ENCODE data around the gene UBE2R2. TPM values are rescaled to one million over a fixed set of nuclear protein-coding genes. Genes with fewer than 3 reads are reported as not detected.
"Not testable (repeated sequence)": the region's sequence is repeated elsewhere in the genome, so short reads cannot be mapped to it uniquely, and the experiment has no call there.

UBE2R2 gene
- total and polyA plus RNA-seq, 10 donors, result 15.2 to 48.5 (median 39.9) TPM

DNA sequence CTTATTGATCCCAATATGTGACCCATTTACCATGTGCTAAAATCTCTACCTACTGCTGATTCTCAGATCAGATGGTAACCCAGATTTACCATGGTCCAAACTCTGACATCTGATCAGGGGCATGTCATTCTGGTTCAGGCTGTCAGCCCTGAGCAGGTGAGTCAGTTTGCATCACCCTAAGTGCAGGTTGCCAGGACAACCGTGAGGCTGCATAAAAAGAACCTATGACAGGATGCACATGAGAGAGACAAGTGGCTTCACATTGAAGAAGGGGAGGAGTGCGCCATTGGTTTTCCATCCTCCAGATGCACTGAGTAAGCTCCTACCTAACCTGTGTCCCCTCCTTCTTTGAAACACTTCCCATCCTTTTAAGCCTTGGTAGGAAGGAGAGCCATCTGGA, 22.4 kb upstream of the UBE2R2 start:
- peaks cover 0 to 9% (median 0%) of the 10 kb centered on the region in 8 donors for H3K9me3 ChIP-seq
- H3K27ac ChIP-seq, result no peak overlapping the region
- H3K4me1 ChIP-seq, result no peaks in the 10 kb centered on the region
- DNase-seq, result no peak
- TF ChIP-seq POLR2A (IDR thresholded peaks at IDR 0.05) (no peak), POLR2AphosphoS5 (IDR thresholded peaks at IDR 0.05) (no peak)
- TF ChIP-seq, protein P1, sequence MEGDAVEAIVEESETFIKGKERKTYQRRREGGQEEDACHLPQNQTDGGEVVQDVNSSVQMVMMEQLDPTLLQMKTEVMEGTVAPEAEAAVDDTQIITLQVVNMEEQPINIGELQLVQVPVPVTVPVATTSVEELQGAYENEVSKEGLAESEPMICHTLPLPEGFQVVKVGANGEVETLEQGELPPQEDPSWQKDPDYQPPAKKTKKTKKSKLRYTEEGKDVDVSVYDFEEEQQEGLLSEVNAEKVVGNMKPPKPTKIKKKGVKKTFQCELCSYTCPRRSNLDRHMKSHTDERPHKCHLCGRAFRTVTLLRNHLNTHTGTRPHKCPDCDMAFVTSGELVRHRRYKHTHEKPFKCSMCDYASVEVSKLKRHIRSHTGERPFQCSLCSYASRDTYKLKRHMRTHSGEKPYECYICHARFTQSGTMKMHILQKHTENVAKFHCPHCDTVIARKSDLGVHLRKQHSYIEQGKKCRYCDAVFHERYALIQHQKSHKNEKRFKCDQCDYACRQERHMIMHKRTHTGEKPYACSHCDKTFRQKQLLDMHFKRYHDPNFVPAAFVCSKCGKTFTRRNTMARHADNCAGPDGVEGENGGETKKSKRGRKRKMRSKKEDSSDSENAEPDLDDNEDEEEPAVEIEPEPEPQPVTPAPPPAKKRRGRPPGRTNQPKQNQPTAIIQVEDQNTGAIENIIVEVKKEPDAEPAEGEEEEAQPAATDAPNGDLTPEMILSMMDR (IDR thresholded peaks at IDR 0.05 in 8 of 11, conservative IDR thresholded peaks at IDR 0.05 in 3 of 11), result no peak
- no peaks in the 10 kb centered on the region for H3K36me3 ChIP-seq
- WGBS, 5 donors, result 65 to 95% (median 86%) methylated on average over 2 of the region's 2 CpGs
- H3K4me3 ChIP-seq, result no peak overlapping the region
- intact Hi-C loops (cut with DNase I; ENCODE audit: low total_unique reads), result no loop called here
- H3K27me3 ChIP-seq (replicated peaks in 1 of 7), result peaks cover 0 to 17% (median 0%) of the 10 kb centered on the region in 7 donors

DNA sequence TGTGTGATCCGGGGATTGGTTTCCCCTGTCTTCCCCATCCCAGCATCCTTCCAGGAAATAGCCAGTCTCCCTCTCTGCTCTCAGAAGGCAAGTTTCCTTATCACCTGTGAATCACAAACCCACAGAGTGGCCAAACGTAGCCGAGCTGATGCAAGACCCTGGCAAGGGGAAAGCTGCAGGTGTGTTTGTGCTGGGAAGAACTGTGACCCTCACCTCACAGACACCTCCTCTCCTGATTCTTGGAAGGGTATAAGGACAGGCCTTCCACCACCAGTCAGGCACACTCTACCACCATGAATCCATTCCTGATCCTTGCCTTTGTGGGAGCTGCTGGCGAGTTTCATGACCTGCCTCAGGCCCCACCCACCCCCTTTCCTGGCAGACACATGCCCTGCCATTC, 21.7 kb upstream of the UBE2R2 start, which contains the start of gene PRSS3:
Gene PRSS3 (plus strand): TSS at position 281 of the 400 bp plus-strand sequence. CDS start 13 bp downstream, at position 294.
- peaks cover 0 to 9% (median 0%) of the 10 kb centered on the region in 8 donors for H3K9me3 ChIP-seq
- TF ChIP-seq POLR2A (IDR thresholded peaks at IDR 0.05) (no peak), POLR2AphosphoS5 (IDR thresholded peaks at IDR 0.05) (no peak)
- TF ChIP-seq, protein P1 (IDR thresholded peaks at IDR 0.05 in 8 of 11, conservative IDR thresholded peaks at IDR 0.05 in 3 of 11), result no peak
- no peaks in the 10 kb centered on the region for H3K4me1 ChIP-seq
- intact Hi-C loops (cut with DNase I; ENCODE audit: low total_unique reads), result no loop called here
- peaks cover 0 to 17% (median 0%) of the 10 kb centered on the region in 7 donors for H3K27me3 ChIP-seq (replicated peaks in 1 of 7)
- H3K36me3 ChIP-seq, result no peaks in the 10 kb centered on the region
- H3K4me3 ChIP-seq, result no peak within 1 kb of the TSS
- no peak within 1 kb of the TSS for H3K27ac ChIP-seq
- 61 to 87% (median 74%) methylated on average over 4 of the region's 4 CpGs for WGBS, 5 donors
- no peak for DNase-seq

DNA sequence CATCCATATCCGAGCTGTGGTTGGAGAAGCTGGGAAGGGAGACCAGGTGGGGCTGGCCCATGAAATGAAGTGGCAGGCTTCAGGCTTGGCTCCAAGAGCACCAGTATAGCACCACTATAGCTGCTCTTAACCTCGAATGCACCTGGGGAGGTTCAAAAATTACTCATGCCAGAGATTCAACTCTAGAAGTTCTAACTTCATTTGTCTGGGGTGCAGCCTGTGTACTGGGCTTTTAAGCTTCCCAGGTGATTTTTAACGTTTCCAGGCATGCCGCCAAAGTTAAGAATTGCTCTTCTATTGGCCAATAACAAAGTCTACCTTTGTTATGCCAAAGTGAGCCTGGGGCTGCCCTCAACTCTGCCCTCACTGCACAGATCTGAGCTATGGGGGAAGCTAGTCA, 21.1 kb upstream of the UBE2R2 start:
- TF ChIP-seq, protein P1 (IDR thresholded peaks at IDR 0.05 in 8 of 11, conservative IDR thresholded peaks at IDR 0.05 in 3 of 11), result no peak
- TF ChIP-seq POLR2A (IDR thresholded peaks at IDR 0.05), result no peak
- no peak for TF ChIP-seq POLR2AphosphoS5 (IDR thresholded peaks at IDR 0.05)
- WGBS, 5 donors, result 73 to 76% (median 74%) methylated on average over 4 of the region's 4 CpGs
- intact Hi-C loops (cut with DNase I; ENCODE audit: low total_unique reads), result no loop called here
- no peaks in the 10 kb centered on the region for H3K36me3 ChIP-seq
- DNase-seq, result no peak
- no peak overlapping the region for H3K27ac ChIP-seq
- peaks cover 0 to 17% (median 0%) of the 10 kb centered on the region in 7 donors for H3K27me3 ChIP-seq (replicated peaks in 1 of 7)
- H3K4me1 ChIP-seq, result no peaks in the 10 kb centered on the region
- H3K9me3 ChIP-seq, result peaks cover 0 to 9% (median 0%) of the 10 kb centered on the region in 8 donors
- H3K4me3 ChIP-seq, result no peak overlapping the region

DNA sequence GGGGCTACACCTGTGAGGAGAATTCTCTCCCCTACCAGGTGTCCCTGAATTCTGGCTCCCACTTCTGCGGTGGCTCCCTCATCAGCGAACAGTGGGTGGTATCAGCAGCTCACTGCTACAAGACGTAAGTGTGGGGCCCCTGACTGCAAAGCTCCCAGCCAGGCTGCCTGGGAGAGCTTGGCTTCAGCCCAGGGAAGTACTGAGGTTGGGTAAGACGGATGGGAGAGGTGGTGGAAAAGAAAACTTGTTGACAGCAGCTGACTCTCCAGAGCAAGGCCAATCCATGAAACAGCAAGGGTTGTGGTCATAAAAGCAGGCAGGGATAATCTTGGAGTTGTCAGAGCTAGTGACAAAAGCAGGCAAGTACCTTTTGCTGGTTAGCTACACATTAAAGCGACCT, 20.3 kb upstream of the UBE2R2 start:
- H3K27ac ChIP-seq; H3K4me3 ChIP-seq; intact Hi-C loops (cut with DNase I; ENCODE audit: low total_unique reads); H3K9me3 ChIP-seq; H3K4me1 ChIP-seq; H3K36me3 ChIP-seq; DNase-seq: not testable (repeated sequence)
- WGBS, 5 donors, result 69 to 84% (median 81%) methylated on average over 5 of the region's 5 CpGs
- peaks cover 0 to 17% (median 0%) of the 10 kb centered on the region in 7 donors for H3K27me3 ChIP-seq (replicated peaks in 1 of 7)

DNA sequence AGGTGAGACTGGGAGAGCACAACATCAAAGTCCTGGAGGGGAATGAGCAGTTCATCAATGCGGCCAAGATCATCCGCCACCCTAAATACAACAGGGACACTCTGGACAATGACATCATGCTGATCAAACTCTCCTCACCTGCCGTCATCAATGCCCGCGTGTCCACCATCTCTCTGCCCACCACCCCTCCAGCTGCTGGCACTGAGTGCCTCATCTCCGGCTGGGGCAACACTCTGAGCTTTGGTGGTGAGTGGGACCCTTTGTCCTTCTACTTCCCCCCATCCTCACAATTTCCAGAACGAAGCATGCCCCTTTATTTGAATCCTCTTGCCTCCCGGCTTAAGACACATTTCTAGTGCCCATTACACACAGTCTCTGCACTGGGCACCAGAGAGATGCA, 19.1 kb upstream of the UBE2R2 start:
- Histone ChIP-seq H3K4me3 (no peak overlapping the region), H3K4me1 (no peaks in the 10 kb centered on the region), H3K27me3 (replicated peaks in 1 of 7) (peaks cover 0 to 17% (median 0%) of the 10 kb centered on the region in 7 donors), H3K36me3 (no peaks in the 10 kb centered on the region), H3K9me3 (peaks cover 0 to 9% (median 0%) of the 10 kb centered on the region in 8 donors), H3K27ac (no peak overlapping the region)
- 71 to 94% (median 85%) methylated on average over 8 of the region's 8 CpGs for WGBS, 5 donors
- intact Hi-C loops (cut with DNase I; ENCODE audit: low total_unique reads), result no loop called here
- no peak for DNase-seq
- TF ChIP-seq POLR2AphosphoS5 (IDR thresholded peaks at IDR 0.05) (no peak), POLR2A (IDR thresholded peaks at IDR 0.05) (no peak)
- TF ChIP-seq, protein P1 (IDR thresholded peaks at IDR 0.05 in 8 of 11, conservative IDR thresholded peaks at IDR 0.05 in 3 of 11), result no peak
